DND-41 (cell line): Measurements from ENCODE around the gene BRCC3.

ENCODE experiments used
- EZH2 ChIP-seq: IDR thresholded peaks from 3 replicates; pipeline ENCODE4 v1.6.1; 2012; ENCODE audit warnings: borderline replicate concordance, low read depth, mild to moderate bottlenecking, moderate library complexity, low read length, inconsistent platforms; ENCODE audit not compliant: severe bottlenecking
- TF ChIP-seq, protein P1 (sequence below): IDR thresholded peaks from 2 replicates; pipeline ENCODE4 v1.5.1; 2012; ENCODE audit warnings: borderline replicate concordance, low read length, moderate library complexity, mild to moderate bottlenecking; ENCODE audit not compliant: poor library complexity, severe bottlenecking; ENCODE audit errors: extremely low read depth

DNA sequence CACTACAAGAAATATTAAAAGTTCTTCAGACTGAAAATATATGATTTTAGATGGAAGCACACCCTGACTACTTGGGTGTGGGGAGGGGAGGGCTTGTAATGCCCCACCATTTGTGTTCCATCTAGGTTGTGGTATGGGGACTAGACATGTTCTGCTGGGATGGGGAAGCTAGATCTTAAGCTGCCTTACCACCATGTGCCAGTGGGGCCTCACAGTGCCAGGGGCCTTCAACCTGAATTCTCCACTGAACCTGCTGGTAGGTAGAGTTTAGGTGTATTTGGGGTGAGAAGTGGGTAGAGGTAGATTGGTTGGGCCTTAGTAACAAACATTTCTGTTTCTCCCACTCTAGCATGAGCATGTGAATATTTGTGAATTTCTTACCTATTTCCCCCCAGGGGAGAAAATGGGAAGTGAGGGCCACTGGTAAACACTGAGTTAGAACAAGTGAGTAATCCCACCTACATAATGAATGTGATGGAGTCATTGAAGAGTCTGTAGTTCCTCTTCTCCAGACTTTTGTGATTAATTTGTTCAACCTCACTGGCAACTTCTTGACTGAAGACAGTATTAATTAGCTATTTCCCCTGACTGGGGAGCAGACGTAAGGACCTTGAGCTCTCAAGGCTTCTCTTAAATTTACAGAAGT lies 44.0 kb downstream of the BRCC3 start:
- TF ChIP-seq, protein P1, sequence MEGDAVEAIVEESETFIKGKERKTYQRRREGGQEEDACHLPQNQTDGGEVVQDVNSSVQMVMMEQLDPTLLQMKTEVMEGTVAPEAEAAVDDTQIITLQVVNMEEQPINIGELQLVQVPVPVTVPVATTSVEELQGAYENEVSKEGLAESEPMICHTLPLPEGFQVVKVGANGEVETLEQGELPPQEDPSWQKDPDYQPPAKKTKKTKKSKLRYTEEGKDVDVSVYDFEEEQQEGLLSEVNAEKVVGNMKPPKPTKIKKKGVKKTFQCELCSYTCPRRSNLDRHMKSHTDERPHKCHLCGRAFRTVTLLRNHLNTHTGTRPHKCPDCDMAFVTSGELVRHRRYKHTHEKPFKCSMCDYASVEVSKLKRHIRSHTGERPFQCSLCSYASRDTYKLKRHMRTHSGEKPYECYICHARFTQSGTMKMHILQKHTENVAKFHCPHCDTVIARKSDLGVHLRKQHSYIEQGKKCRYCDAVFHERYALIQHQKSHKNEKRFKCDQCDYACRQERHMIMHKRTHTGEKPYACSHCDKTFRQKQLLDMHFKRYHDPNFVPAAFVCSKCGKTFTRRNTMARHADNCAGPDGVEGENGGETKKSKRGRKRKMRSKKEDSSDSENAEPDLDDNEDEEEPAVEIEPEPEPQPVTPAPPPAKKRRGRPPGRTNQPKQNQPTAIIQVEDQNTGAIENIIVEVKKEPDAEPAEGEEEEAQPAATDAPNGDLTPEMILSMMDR = no peak
- TF ChIP-seq EZH2 = no peak
